ENCODE data around the gene GAB2.

DNA sequence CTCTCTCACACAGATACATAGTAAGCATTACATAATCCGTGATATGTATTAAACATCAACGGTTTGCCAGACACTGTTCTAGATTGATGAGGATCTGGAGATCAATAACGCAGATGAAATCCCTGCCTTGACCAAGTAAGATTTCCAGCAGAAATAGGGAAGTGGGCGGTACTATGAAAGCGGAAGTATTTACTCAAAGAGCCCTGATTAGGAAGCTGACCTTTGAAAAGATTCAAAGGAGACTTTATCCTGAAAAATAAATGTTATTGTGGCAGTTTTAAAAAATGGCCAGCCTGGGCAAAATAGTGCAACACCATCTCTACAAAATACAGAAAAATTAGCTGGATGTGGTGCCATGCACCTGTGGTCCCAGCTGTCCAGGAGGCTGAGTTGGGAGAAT is 26.8 kb downstream of the GAB2 start:
- no peak for TF ChIP-seq POLR2AphosphoS5 (IDR thresholded peaks at IDR 0.05; ENCODE audit: borderline replicate concordance, low read depth, low read length)
- TF ChIP-seq EZH2 (IDR thresholded peaks at IDR 0.05), result no peak

All from SK-N-MC (cell line).